GM23338 (cell line): ENCODE measurements around the gene PPP2R2D. TPM values are rescaled to one million over a fixed set of nuclear protein-coding genes. Genes with fewer than 3 reads are reported as not detected.

Experiments used
- ATAC-seq: fragments of 200-7000 bp; cut with Tn5 transposase; 3 replicates; pipeline ENCODE4 v1.9.1; 2020
- DNase-seq: peaks from one replicate; pipeline ENCODE4 v3.0.0-alpha.2; 2015; ENCODE audit warnings: low spot score
- H2AFZ ChIP-seq: fragments of 200-600 bp; sonication (generic); 2 replicates; pipeline ENCODE4 v1.8.0; 2016; ENCODE audit warnings: antibody characterized with exemption, mild to moderate bottlenecking, moderate library complexity
- H3F3A ChIP-seq: fragments of 200-600 bp; sonication (generic); replicated peaks from 2 replicates; pipeline ENCODE4 v1.8.0; 2017; ENCODE audit warnings: antibody characterized with exemption, mixed run types, low read depth
- H3K27ac ChIP-seq: fragments of 200-600 bp; sonication (generic); 2 replicates; pipeline ENCODE4 v1.6.1; 2016; ENCODE audit warnings: low read depth
- H3K27me3 ChIP-seq: fragments of 200-600 bp; sonication (generic); 2 replicates; pipeline ENCODE4 v1.8.0; 2016; ENCODE audit warnings: mild to moderate bottlenecking, mixed run types, moderate library complexity; ENCODE audit not compliant: insufficient read depth
- H3K36me3 ChIP-seq: fragments of 200-600 bp; sonication (generic); 2 replicates; pipeline ENCODE4 v1.8.0; 2016; ENCODE audit warnings: mild to moderate bottlenecking; ENCODE audit not compliant: insufficient read depth
- H3K4me1 ChIP-seq: fragments of 200-600 bp; sonication (generic); 2 replicates; pipeline ENCODE4 v1.8.0; 2016; ENCODE audit warnings: mild to moderate bottlenecking, moderate library complexity; ENCODE audit not compliant: insufficient read depth
- H3K4me2 ChIP-seq: fragments of 200-600 bp; sonication (generic); 2 replicates; pipeline ENCODE4 v1.7.1; 2017; ENCODE audit warnings: mixed run types
- H3K4me3 ChIP-seq: fragments of 200-600 bp; sonication (generic); 2 replicates; pipeline ENCODE4 v1.6.1; 2016; ENCODE audit warnings: mixed run types
- H3K79me2 ChIP-seq: fragments of 200-600 bp; sonication (generic); replicated peaks from 2 replicates; pipeline ENCODE4 v1.8.0; 2017; ENCODE audit warnings: mild to moderate bottlenecking; ENCODE audit not compliant: insufficient read depth
- H3K9me2 ChIP-seq: fragments of 200-600 bp; sonication (generic); 2 replicates; pipeline ENCODE4 v1.8.0; 2017; ENCODE audit not compliant: insufficient read depth
- H4K20me1 ChIP-seq: fragments of 200-600 bp; sonication (generic); replicated peaks from 2 replicates; pipeline ENCODE4 v1.8.0; 2017; ENCODE audit warnings: mild to moderate bottlenecking; ENCODE audit not compliant: insufficient read depth
- H3K27ac Mint-ChIP-seq: 2 replicates; pipeline ENCODE4 v1.8.0; 2020; ENCODE audit warnings: inconsistent platforms, mild to moderate bottlenecking, moderate library complexity, mixed read lengths
- H3K27me3 Mint-ChIP-seq: 3 replicates; pipeline ENCODE4 v1.8.0; 2022; ENCODE audit warnings: low read depth, mild to moderate bottlenecking, moderate library complexity, mixed read lengths, inconsistent platforms; ENCODE audit not compliant: insufficient read depth, poor library complexity
- H3K36me3 Mint-ChIP-seq: 3 replicates; pipeline ENCODE4 v1.8.0; 2021; ENCODE audit warnings: low read depth, mild to moderate bottlenecking, inconsistent platforms, moderate library complexity, mixed read lengths
- H3K4me1 Mint-ChIP-seq: 3 replicates; pipeline ENCODE4 v1.8.0; 2020; ENCODE audit warnings: mild to moderate bottlenecking, inconsistent platforms, mixed read lengths
- H3K4me3 Mint-ChIP-seq: 3 replicates; pipeline ENCODE4 v1.8.0; 2021; ENCODE audit warnings: moderate library complexity, mild to moderate bottlenecking, inconsistent platforms, mixed read lengths
- H3K9me3 Mint-ChIP-seq: 3 replicates; pipeline ENCODE4 v1.8.0; 2020; ENCODE audit warnings: moderate library complexity, mild to moderate bottlenecking, inconsistent platforms, mixed read lengths
- CREB1 ChIP-seq: fragments of 250-450 bp; sonication (Bioruptor Pico); IDR thresholded peaks from 2 replicates; pipeline ENCODE4 v1.5.0; 2020; ENCODE audit warnings: low read depth, mild to moderate bottlenecking, moderate library complexity
- EZH2 ChIP-seq: fragments of 200-600 bp; sonication (generic); IDR thresholded peaks from one replicate; pipeline ENCODE4 v1.8.0; 2017; ENCODE audit warnings: antibody characterized with exemption, mild to moderate bottlenecking, low read depth; ENCODE audit not compliant: unreplicated experiment
- EZH2phosphoT487 ChIP-seq: fragments of 200-600 bp; sonication (generic); IDR thresholded peaks from one replicate; pipeline ENCODE4 v1.8.1; 2018; ENCODE audit warnings: antibody characterized with exemption; ENCODE audit not compliant: unreplicated experiment
- JUNB ChIP-seq: IDR thresholded peaks from one replicate; pipeline ENCODE4 v1.6.1; 2016; ENCODE audit warnings: antibody characterized with exemption; ENCODE audit not compliant: unreplicated experiment
- NANOG ChIP-seq: IDR thresholded peaks from 2 replicates; pipeline ENCODE4 v1.6.1; 2016; ENCODE audit warnings: antibody characterized with exemption, borderline replicate concordance
- POLR2AphosphoS5 ChIP-seq: IDR thresholded peaks from 2 replicates; pipeline ENCODE4 v1.6.1; 2016; ENCODE audit warnings: antibody characterized with exemption, low read depth
- STAT1 ChIP-seq: IDR thresholded peaks from one replicate; pipeline ENCODE4 v1.6.1; 2016; ENCODE audit warnings: antibody characterized with exemption; ENCODE audit not compliant: unreplicated experiment
- ZNF114 ChIP-seq: fragments of 250-450 bp; sonication (Bioruptor Pico); IDR thresholded peaks from 2 replicates; pipeline ENCODE4 v1.5.0; 2020; ENCODE audit warnings: mild to moderate bottlenecking, moderate library complexity
- ZNF331 ChIP-seq: fragments of 250-450 bp; sonication (Bioruptor Pico); IDR thresholded peaks from 2 replicates; pipeline ENCODE4 v1.5.0; 2020; ENCODE audit warnings: low read depth, mild to moderate bottlenecking, moderate library complexity
- ZNF462 ChIP-seq: fragments of 250-450 bp; sonication (Bioruptor Pico); IDR thresholded peaks from 2 replicates; pipeline ENCODE4 v1.5.0; 2020; ENCODE audit warnings: mild to moderate bottlenecking, moderate library complexity
- polyA plus RNA-seq: library from polyadenylated mRNA; unstranded; fragments of >200 nt; fragmentation: Nextera tagmentation; extraction: Ambion mirVana; gene quantifications from 2 replicates; pipeline ENCODE4 v1.2.1, GENCODE V29; 2016
- total RNA-seq: library from RNA; depleted of rRNA; stranded (reverse); fragments of >200 nt; shearing (Covaris generic); gene quantifications from 2 replicates; pipeline ENCODE4 v1.2.3, GENCODE V29; 2014
- TF ChIP-seq, protein P1 (sequence below): IDR thresholded peaks from 2 replicates; pipeline ENCODE4 v1.6.1; 2016; ENCODE audit warnings: antibody characterized with exemption
- TF ChIP-seq, protein P2 (sequence below), 2 experiments: fragments of 200-600 bp in 1 of 2; sonication (generic) in 1 of 2; conservative IDR thresholded peaks; 2 replicates each; pipeline versions ENCODE4 v1.5.1 to v1.6.1; 2016 to 2017; ENCODE audit warnings: antibody characterized with exemption in 2 of 2, low read depth in 2 of 2, mild to moderate bottlenecking in 2 of 2, moderate library complexity in 1 of 2
- TF ChIP-seq, protein P3 (sequence below): IDR thresholded peaks from one replicate; pipeline ENCODE4 v1.6.1; 2018; ENCODE audit warnings: antibody characterized with exemption; ENCODE audit not compliant: unreplicated experiment

PPP2R2D gene
- total and polyA plus RNA-seq, 2 experiments from 2014 or later: 28.8 to 33.7 TPM

DNA sequence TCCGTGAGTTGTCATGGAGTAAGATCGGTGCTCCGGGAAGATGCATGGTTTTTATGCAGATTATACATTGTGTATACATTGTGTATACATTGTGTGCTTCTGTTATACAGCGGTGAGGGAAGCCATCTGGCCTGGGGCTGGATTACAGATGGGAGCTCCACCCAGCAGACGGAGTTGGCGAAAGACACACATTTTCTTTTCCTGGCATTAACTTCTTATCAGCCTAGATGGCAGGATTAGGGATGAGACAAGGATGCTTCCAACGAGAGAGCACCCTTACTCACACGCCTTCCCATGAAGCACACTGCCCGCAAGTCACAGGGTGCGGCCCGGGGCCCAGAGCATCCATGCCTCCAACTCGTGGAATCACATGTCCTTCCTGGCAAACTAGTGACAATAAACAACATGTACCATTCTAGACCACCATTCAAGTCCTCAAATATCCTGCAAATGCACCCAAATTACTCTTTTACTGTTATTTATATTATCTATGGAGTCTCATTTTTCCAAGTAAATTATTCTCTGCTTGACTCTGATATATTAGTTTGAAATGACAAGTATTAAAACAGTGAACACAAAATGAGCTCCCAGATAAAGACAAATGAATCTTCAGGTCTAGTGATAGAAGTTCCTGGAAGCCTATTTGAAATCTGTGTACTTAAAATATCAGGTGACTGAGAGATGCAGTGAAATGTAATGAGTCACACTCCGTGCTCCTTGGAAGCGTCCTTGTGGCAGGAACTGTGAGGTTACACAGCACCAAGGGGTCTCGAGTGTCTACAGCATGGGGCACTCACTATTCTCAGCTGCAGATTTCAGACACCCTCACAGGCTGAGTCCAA, 29.8 kb upstream of the PPP2R2D start:
- no peaks in the 10 kb centered on the region; the same call in 1 of the 2 replicates for H3K4me1 ChIP-seq
- H3K36me3 ChIP-seq: no peaks in the 10 kb centered on the region
- no peaks in the 10 kb centered on the region for H4K20me1 ChIP-seq
- ATAC-seq (no peak), DNase-seq (no peak)
- Mint-ChIP-seq H3K36me3 (peaks cover 8% of the 10 kb centered on the region; the same call in 2 of the 3 replicates), H3K9me3 (peaks cover 11% of the 10 kb centered on the region), H3K27me3 (peaks cover 9% of the 10 kb centered on the region), H3K4me3 (no peak overlapping the region), H3K4me1 (peaks cover 6% of the 10 kb centered on the region), H3K27ac (no peak overlapping the region)
- H3K9me2 ChIP-seq: no peaks in the 10 kb centered on the region
- H3K27ac ChIP-seq: no peak overlapping the region
- no peaks in the 10 kb centered on the region for H3K79me2 ChIP-seq
- no peaks in the 10 kb centered on the region for H3F3A ChIP-seq
- TF ChIP-seq, protein P1, sequence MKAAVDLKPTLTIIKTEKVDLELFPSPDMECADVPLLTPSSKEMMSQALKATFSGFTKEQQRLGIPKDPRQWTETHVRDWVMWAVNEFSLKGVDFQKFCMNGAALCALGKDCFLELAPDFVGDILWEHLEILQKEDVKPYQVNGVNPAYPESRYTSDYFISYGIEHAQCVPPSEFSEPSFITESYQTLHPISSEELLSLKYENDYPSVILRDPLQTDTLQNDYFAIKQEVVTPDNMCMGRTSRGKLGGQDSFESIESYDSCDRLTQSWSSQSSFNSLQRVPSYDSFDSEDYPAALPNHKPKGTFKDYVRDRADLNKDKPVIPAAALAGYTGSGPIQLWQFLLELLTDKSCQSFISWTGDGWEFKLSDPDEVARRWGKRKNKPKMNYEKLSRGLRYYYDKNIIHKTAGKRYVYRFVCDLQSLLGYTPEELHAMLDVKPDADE: no peak
- TF ChIP-seq, protein P2, sequence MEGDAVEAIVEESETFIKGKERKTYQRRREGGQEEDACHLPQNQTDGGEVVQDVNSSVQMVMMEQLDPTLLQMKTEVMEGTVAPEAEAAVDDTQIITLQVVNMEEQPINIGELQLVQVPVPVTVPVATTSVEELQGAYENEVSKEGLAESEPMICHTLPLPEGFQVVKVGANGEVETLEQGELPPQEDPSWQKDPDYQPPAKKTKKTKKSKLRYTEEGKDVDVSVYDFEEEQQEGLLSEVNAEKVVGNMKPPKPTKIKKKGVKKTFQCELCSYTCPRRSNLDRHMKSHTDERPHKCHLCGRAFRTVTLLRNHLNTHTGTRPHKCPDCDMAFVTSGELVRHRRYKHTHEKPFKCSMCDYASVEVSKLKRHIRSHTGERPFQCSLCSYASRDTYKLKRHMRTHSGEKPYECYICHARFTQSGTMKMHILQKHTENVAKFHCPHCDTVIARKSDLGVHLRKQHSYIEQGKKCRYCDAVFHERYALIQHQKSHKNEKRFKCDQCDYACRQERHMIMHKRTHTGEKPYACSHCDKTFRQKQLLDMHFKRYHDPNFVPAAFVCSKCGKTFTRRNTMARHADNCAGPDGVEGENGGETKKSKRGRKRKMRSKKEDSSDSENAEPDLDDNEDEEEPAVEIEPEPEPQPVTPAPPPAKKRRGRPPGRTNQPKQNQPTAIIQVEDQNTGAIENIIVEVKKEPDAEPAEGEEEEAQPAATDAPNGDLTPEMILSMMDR (conservative IDR thresholded peaks at IDR 0.05; ENCODE audit: low read depth in 2 of 2): no peak
- no peak for TF ChIP-seq JUNB
- TF ChIP-seq, protein P3, sequence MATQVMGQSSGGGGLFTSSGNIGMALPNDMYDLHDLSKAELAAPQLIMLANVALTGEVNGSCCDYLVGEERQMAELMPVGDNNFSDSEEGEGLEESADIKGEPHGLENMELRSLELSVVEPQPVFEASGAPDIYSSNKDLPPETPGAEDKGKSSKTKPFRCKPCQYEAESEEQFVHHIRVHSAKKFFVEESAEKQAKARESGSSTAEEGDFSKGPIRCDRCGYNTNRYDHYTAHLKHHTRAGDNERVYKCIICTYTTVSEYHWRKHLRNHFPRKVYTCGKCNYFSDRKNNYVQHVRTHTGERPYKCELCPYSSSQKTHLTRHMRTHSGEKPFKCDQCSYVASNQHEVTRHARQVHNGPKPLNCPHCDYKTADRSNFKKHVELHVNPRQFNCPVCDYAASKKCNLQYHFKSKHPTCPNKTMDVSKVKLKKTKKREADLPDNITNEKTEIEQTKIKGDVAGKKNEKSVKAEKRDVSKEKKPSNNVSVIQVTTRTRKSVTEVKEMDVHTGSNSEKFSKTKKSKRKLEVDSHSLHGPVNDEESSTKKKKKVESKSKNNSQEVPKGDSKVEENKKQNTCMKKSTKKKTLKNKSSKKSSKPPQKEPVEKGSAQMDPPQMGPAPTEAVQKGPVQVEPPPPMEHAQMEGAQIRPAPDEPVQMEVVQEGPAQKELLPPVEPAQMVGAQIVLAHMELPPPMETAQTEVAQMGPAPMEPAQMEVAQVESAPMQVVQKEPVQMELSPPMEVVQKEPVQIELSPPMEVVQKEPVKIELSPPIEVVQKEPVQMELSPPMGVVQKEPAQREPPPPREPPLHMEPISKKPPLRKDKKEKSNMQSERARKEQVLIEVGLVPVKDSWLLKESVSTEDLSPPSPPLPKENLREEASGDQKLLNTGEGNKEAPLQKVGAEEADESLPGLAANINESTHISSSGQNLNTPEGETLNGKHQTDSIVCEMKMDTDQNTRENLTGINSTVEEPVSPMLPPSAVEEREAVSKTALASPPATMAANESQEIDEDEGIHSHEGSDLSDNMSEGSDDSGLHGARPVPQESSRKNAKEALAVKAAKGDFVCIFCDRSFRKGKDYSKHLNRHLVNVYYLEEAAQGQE: no peak
- no peak for TF ChIP-seq POLR2AphosphoS5
- no peak for TF ChIP-seq ZNF114 (CRISPR knock-in tag)
- no peak for TF ChIP-seq ZNF462 (CRISPR knock-in tag)
- TF ChIP-seq EZH2phosphoT487: no peak
- no peak for TF ChIP-seq STAT1
- no peak for TF ChIP-seq NANOG
- no peak for TF ChIP-seq ZNF331 (CRISPR knock-in tag)
- TF ChIP-seq CREB1 (CRISPR knock-in tag): no peak
- no peak for TF ChIP-seq EZH2
- H3K4me2 ChIP-seq: no peak overlapping the region
- no peak overlapping the region for H3K4me3 ChIP-seq
- no peak overlapping the region for H2AFZ ChIP-seq
- H3K27me3 ChIP-seq: no peaks in the 10 kb centered on the region
